ENCODE results near the gene SLC12A7.

- TF ChIP-seq POLR2A (IDR thresholded peaks at IDR 0.05) (no peak), CTCF (IDR thresholded peaks at IDR 0.05 in 8 of 11, conservative IDR thresholded peaks at IDR 0.05 in 3 of 11) (no peak)
Observed at GRCh38 chr5:1038417-1039209, 73.2 kb downstream of the SLC12A7 start.

Measured in spleen (tissue), 7 donors.